HL-60 (cell line): ENCODE data around the gene ZFYVE26.

Source experiments
- POLR2AphosphoS5 ChIP-seq: IDR thresholded peaks from 2 replicates; pipeline ENCODE4 v1.6.1; 2012; ENCODE audit warnings: low read depth
- SPI1 ChIP-seq: IDR thresholded peaks from 2 replicates; pipeline ENCODE4 v1.6.1; 2012; ENCODE audit warnings: low read depth, mild to moderate bottlenecking, borderline replicate concordance
- TF ChIP-seq, protein P1 (sequence below): IDR thresholded peaks from one replicate; pipeline ENCODE4 v1.5.1; 2011; ENCODE audit warnings: low read length, control low read depth, inconsistent platforms; ENCODE audit not compliant: insufficient read depth
- TF ChIP-seq, protein P2 (sequence below): IDR thresholded peaks from 2 replicates; pipeline ENCODE4 v1.6.1; 2012; ENCODE audit warnings: low read depth; ENCODE audit not compliant: insufficient replicate concordance

DNA sequence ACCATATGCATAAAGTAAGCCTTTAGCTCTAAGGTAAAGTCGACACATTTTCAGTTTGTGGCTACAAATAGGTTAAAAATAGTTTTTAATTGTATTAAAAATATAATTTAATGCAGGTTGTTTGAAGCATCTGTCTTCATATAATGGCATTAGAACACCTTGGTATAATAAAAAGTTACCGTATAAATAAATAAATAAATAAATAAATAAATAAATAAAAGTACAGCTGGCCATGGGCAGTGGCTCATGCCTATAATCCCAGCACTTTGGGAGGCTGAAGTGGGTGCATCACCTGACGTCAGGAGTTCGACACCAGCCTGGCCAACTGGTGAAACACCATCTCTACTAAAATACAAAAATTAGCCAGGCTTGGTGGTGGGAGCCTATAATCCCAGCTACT is 15.6 kb downstream of the ZFYVE26 start:
- TF ChIP-seq, protein P1, sequence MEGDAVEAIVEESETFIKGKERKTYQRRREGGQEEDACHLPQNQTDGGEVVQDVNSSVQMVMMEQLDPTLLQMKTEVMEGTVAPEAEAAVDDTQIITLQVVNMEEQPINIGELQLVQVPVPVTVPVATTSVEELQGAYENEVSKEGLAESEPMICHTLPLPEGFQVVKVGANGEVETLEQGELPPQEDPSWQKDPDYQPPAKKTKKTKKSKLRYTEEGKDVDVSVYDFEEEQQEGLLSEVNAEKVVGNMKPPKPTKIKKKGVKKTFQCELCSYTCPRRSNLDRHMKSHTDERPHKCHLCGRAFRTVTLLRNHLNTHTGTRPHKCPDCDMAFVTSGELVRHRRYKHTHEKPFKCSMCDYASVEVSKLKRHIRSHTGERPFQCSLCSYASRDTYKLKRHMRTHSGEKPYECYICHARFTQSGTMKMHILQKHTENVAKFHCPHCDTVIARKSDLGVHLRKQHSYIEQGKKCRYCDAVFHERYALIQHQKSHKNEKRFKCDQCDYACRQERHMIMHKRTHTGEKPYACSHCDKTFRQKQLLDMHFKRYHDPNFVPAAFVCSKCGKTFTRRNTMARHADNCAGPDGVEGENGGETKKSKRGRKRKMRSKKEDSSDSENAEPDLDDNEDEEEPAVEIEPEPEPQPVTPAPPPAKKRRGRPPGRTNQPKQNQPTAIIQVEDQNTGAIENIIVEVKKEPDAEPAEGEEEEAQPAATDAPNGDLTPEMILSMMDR, result no peak
- TF ChIP-seq, protein P2, sequence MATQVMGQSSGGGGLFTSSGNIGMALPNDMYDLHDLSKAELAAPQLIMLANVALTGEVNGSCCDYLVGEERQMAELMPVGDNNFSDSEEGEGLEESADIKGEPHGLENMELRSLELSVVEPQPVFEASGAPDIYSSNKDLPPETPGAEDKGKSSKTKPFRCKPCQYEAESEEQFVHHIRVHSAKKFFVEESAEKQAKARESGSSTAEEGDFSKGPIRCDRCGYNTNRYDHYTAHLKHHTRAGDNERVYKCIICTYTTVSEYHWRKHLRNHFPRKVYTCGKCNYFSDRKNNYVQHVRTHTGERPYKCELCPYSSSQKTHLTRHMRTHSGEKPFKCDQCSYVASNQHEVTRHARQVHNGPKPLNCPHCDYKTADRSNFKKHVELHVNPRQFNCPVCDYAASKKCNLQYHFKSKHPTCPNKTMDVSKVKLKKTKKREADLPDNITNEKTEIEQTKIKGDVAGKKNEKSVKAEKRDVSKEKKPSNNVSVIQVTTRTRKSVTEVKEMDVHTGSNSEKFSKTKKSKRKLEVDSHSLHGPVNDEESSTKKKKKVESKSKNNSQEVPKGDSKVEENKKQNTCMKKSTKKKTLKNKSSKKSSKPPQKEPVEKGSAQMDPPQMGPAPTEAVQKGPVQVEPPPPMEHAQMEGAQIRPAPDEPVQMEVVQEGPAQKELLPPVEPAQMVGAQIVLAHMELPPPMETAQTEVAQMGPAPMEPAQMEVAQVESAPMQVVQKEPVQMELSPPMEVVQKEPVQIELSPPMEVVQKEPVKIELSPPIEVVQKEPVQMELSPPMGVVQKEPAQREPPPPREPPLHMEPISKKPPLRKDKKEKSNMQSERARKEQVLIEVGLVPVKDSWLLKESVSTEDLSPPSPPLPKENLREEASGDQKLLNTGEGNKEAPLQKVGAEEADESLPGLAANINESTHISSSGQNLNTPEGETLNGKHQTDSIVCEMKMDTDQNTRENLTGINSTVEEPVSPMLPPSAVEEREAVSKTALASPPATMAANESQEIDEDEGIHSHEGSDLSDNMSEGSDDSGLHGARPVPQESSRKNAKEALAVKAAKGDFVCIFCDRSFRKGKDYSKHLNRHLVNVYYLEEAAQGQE, result no peak
- no peak for TF ChIP-seq POLR2AphosphoS5
- TF ChIP-seq SPI1, result no peak
